Colonic mucosa (tissue), 4 donors: ENCODE results near the gene CCDC9. TPM values are rescaled to one million over a fixed set of nuclear protein-coding genes. Genes with fewer than 3 reads are reported as not detected.

ENCODE experiments used
- DNase-seq: peaks from one replicate; pipeline ENCODE4 v3.0.0-alpha.2; 2020
- H3K27ac ChIP-seq: fragments of 200-600 bp; one replicate; pipeline ENCODE4 v1.8.0; 2021
- H3K27me3 ChIP-seq: fragments of 200-600 bp; one replicate; pipeline ENCODE4 v1.8.0; 2021
- H3K36me3 ChIP-seq: fragments of 200-600 bp; one replicate; pipeline ENCODE4 v1.8.0; 2021
- H3K4me1 ChIP-seq: fragments of 200-600 bp; one replicate; pipeline ENCODE4 v1.8.0; 2021; ENCODE audit warnings: mild to moderate bottlenecking
- H3K4me3 ChIP-seq: fragments of 200-600 bp; one replicate; pipeline ENCODE4 v1.8.0; 2021
- H3K9ac ChIP-seq, 2 donors: one replicate each; pipeline ENCODE4 v1.7.0; 2013; ENCODE audit warnings: control low read depth in 2 of 2, low read depth in 2 of 2, low read length in 2 of 2
- H3K9me3 ChIP-seq: fragments of 200-600 bp; one replicate; pipeline ENCODE4 v1.8.0; 2021
- intact Hi-C: fragments of 100-400 bp; cut with DNase I; formaldehyde crosslinking; loops from one replicate; pipeline ENCODE4 v1.14.1; 2022
- total RNA-seq, 2 donors: library from RNA; stranded (reverse); fragmentation: NEBNext Ultra II Directional in 1 of 2; extraction: Animal tissue kit (Norgen Biotek cat#: 25700) in 1 of 2; gene quantifications; one replicate each; pipeline ENCODE4 v1.2.1, GENCODE V29; 2021
- TF ChIP-seq, protein P1 (sequence below): fragments of 200-600 bp; IDR thresholded peaks from one replicate; pipeline ENCODE4 v1.8.0; 2022; ENCODE audit warnings: antibody characterized with exemption, mild to moderate bottlenecking
- donor health status: healthy.
- donor health status: DM: no; HTN: no; CAD: no.
- donor health status: DM: no; HTN: no; CAD: no.

Gene CCDC9
- total RNA-seq, 2 donors from 2014 or later: 27.2 to 37.3 TPM

DNA sequence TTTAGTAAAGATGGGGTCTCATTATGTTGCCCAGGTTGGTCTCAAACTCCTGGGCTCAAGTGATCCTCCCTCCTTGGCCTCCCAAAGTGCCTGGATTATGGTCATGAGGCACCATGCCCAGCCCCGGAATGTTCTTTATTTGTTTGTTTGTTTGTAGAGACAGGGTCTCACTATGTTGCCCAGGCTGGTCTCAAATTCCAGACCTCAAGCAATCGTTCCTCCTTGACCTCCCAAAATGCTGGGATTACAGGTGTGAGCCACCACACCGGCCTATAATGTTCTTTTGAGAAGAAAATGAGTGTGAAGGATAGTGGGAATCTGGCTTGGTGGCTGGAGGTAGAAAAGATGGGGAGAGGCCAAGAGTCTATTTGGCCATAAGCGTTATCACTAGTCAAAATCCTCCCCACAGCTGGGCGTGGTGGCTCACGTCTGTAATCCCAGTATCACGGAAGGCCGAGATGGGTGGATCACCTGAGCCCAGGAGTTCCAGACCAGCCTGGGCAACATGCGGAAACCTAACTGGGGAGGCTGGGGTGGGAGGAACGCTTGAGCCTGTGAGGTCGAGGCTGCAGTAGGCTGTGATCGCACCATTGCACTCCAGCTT lies 20.2 kb upstream of the CCDC9 start:
- intact Hi-C loops: no loop called here

DNA sequence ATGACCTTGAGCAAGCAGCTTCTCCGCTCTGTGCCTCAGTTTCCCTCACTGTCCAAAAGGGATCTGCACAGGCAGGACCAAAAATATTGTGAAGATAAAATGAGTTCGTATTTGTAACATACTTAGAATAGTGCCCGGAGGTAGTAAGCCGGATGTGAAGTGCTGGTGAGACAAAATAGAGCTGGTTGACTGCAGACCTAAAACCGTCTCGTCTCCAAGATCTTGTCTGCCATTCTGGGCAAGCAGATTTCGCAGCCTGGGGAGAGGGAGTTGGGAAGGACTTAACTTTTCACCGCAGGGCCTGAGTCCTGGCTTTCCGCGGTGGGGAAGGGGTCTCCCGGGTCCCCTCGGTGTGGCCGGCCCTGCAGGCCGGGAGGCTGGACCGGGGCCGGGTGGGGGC lies 17.2 kb upstream of the CCDC9 start:
- Histone ChIP-seq H3K4me1 (no peaks in the 10 kb centered on the region), H3K9ac (no peak overlapping the region), H3K27me3 (peaks cover 19% of the 10 kb centered on the region), H3K36me3 (no peaks in the 10 kb centered on the region), H3K4me3 (peak overlapping the region; percentile 15), H3K9me3 (no peaks in the 10 kb centered on the region), H3K27ac (no peak overlapping the region)
- TF ChIP-seq, protein P1, sequence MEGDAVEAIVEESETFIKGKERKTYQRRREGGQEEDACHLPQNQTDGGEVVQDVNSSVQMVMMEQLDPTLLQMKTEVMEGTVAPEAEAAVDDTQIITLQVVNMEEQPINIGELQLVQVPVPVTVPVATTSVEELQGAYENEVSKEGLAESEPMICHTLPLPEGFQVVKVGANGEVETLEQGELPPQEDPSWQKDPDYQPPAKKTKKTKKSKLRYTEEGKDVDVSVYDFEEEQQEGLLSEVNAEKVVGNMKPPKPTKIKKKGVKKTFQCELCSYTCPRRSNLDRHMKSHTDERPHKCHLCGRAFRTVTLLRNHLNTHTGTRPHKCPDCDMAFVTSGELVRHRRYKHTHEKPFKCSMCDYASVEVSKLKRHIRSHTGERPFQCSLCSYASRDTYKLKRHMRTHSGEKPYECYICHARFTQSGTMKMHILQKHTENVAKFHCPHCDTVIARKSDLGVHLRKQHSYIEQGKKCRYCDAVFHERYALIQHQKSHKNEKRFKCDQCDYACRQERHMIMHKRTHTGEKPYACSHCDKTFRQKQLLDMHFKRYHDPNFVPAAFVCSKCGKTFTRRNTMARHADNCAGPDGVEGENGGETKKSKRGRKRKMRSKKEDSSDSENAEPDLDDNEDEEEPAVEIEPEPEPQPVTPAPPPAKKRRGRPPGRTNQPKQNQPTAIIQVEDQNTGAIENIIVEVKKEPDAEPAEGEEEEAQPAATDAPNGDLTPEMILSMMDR: no peak
- DNase-seq: no peak
- intact Hi-C loops: no loop called here

More for the DNA sequence above, 20.2 kb upstream of the CCDC9 start:
- DNase-seq: no peak
- no peak overlapping the region for H3K27ac ChIP-seq
- H3K36me3 ChIP-seq: no peaks in the 10 kb centered on the region
- no peak overlapping the region for H3K9ac ChIP-seq
- TF ChIP-seq, protein P1: no peak
- no peaks in the 10 kb centered on the region for H3K4me1 ChIP-seq
- no peaks in the 10 kb centered on the region for H3K9me3 ChIP-seq
- H3K4me3 ChIP-seq: no peak overlapping the region
- H3K27me3 ChIP-seq: peaks cover 19% of the 10 kb centered on the region

DNA sequence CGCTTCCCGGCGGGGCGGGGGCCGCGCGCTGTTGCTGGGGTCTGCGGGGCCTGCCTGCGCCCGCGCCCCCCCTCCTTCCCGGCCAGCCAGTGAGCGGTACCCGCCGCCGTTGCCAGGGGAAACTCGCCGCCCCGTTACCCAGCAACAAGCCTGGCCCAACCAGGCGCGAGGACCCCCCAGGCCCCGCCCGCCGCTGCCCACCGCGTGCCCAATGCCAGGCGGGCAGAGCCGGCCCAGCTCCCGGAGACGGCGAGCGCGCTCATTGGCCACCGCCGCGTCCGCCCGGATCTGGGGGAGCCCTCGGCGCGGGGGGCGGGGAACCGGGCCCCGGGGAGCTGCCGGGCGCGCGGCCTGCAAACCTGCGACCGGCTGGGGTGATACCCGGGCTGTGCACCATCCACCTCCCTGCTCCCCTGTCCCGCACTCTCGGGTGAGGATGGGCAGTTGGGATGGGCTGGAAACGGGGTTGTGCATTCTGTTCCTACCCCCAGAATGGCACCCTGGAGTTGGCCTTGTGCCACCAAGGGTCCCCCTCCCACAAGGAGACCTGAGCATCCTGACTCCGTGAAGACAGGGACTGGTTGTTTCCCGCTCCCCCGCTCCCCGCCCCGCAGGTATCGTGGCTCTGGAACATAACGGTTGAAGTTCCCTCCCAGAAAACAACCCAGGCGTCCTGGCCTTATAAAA lies 16.6 kb upstream of the CCDC9 start:
- Histone ChIP-seq H3K4me3 (peak overlapping the region; percentile 15), H3K4me1 (peaks cover 5% of the 10 kb centered on the region), H3K36me3 (no peaks in the 10 kb centered on the region), H3K27ac (no peak overlapping the region), H3K27me3 (peaks cover 19% of the 10 kb centered on the region), H3K9me3 (no peaks in the 10 kb centered on the region), H3K9ac (peak overlapping the region in 1 of 2 donors; percentile 19)
- no peak for DNase-seq
- TF ChIP-seq, protein P1: no peak
- intact Hi-C loops: loop anchor here (5.0 kb wide), 1 partner anchor 92 kb away; no protein-coding TSS in a partner anchor

DNA sequence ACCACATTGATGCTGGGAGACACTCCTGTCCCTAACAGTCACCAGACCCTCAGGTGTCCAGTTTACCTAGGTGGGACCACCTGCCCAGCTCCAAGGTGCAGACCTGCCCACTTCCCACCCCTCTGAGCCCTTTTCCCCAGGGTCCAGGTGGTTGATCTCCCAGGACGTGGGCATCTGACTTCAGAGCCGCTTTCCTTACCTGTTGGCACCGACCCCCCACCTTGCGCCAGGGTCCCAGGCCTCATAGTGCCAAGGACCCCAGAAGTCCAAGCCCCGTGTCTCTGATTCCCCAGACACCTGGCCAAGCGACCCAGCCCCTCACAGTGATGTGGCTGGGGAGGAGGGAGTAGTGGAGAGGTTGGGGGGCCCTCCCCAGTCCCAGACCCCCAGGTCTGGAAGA lies 15.8 kb upstream of the CCDC9 start:
- H3K36me3 ChIP-seq: no peaks in the 10 kb centered on the region
- peaks cover 5% of the 10 kb centered on the region for H3K4me1 ChIP-seq
- no peak for DNase-seq
- no peak overlapping the region for H3K27ac ChIP-seq
- TF ChIP-seq, protein P1: no peak
- no peaks in the 10 kb centered on the region for H3K9me3 ChIP-seq
- H3K27me3 ChIP-seq: peaks cover 19% of the 10 kb centered on the region
- no peak overlapping the region for H3K4me3 ChIP-seq
- intact Hi-C loops: loop anchor here (5.0 kb wide), 1 partner anchor 93 kb away; no protein-coding TSS in a partner anchor
- H3K9ac ChIP-seq: peak overlapping the region in 1 of 2 donors; percentile 38

DNA sequence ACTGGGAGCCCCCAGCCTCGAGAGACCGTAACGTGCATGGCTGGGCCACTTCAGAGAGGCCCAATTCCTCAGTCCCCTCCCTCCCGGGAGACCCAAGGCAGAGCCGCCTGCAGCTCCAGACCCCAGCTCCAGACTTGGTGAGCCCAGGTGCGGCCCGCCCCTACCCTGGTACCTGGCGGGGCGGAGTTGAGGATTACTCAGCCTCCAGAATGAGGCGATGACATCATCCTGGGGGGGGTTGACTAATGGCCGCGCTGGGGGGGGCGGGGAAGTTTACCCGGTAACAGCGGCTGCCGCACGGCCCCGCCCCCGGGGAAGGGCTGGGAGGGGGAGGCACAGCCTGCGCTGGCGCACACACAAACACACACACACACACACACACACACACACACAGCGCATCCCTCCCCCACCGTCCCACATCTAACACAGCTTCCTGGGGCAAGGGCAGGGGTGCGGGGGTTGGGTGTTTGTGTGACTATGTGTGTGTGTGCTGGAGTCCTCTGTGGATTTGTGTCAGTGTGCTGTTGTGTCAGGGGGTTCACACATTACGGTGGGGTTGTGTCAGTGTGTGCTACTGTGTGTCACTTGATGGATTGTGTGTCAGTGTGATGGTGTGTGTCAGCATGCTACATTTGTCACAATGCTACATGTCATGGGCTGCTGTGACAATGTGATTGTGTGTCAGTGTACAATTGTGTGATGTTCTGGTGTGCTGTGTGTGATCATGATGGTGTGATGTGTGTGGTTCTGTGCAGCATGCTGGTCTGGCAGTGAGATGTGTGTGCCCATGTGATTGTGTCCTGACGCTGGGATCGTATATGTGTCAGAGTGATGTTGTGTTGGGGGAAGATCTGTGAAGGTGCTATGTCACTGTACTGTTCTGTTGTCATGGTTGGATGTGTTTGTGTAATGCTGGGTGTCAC lies 15.1 kb upstream of the CCDC9 start:
- no peaks in the 10 kb centered on the region for H3K9me3 ChIP-seq
- peaks cover 5% of the 10 kb centered on the region for H3K4me1 ChIP-seq
- no peak overlapping the region for H3K4me3 ChIP-seq
- H3K27ac ChIP-seq: no peak overlapping the region
- H3K27me3 ChIP-seq: peaks cover 19% of the 10 kb centered on the region
- peak; percentile 83 for DNase-seq
- H3K36me3 ChIP-seq: no peaks in the 10 kb centered on the region
- intact Hi-C loops: loop anchor here (5.0 kb wide), 1 partner anchor 94 kb away; no protein-coding TSS in a partner anchor
- TF ChIP-seq, protein P1: no peak
- H3K9ac ChIP-seq: peak overlapping the region in 1 of 2 donors; percentile 38
